Endometrium (tissue), 2 donors: Measurements from ENCODE around the gene DBP.
A peak's percentile ranks its signal among the peaks of the same experiment; 100 is the strongest.
"Not testable (repeated sequence)": the region's sequence is repeated elsewhere in the genome, so short reads cannot be mapped to it uniquely, and the experiment has no call there.

Source experiments
- FAIRE-seq: peaks from 2 replicates; lab custom pipeline; 2012; peaks lifted over from hg19 to GRCh38; lab: Jason Lieb, UNC
- donor health status: control.
- donor health status: control.

Gene DBP

GRCh38 chr19:48665786-48666185, 28.6 kb upstream of the DBP start:
- FAIRE-seq: no peak

DNA sequence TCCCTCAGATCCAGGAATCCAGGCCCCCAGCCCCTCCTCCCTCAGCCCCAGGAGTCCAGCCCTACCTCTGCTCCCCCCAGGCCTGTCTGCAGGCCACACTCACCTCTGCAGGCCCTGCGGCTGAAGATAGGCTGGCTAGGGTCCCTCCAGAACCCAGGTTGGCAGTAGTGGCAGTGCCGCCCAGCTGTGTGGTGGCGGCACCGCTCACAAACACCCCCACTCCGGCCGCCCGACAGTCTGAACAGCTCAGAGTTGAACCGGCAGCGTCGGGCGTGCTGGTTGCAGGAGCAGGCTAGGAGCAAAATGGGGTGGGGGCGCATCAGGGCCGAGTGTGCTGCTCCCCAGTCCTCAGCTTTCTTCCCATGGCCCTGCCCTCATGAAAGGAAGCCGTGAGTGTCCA, 27.3 kb upstream of the DBP start:
- FAIRE-seq: no peak

DNA sequence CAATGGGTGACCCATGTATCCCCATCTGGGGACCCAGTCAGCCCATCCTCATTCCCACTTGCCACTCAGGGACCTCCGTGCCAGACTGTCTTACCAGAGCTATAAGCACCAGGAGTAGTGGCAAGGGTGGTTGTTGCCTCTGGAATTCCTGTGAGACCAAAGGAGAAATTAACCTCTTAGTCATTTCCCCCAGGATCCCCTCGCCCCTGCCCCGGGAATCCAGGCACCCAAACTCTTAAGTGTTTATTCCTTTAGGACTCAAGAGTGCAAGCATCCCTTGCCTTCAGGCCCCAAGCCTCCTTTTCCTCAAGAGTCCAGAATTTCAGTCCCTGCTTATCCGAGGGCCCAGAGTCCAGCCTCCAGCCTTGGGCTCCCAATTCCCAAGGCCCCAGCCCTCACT, 26.5 kb upstream of the DBP start:
- no peak for FAIRE-seq

GRCh38 chr19:48661711-48662090, 24.5 kb upstream of the DBP start:
- FAIRE-seq: no peak

DNA sequence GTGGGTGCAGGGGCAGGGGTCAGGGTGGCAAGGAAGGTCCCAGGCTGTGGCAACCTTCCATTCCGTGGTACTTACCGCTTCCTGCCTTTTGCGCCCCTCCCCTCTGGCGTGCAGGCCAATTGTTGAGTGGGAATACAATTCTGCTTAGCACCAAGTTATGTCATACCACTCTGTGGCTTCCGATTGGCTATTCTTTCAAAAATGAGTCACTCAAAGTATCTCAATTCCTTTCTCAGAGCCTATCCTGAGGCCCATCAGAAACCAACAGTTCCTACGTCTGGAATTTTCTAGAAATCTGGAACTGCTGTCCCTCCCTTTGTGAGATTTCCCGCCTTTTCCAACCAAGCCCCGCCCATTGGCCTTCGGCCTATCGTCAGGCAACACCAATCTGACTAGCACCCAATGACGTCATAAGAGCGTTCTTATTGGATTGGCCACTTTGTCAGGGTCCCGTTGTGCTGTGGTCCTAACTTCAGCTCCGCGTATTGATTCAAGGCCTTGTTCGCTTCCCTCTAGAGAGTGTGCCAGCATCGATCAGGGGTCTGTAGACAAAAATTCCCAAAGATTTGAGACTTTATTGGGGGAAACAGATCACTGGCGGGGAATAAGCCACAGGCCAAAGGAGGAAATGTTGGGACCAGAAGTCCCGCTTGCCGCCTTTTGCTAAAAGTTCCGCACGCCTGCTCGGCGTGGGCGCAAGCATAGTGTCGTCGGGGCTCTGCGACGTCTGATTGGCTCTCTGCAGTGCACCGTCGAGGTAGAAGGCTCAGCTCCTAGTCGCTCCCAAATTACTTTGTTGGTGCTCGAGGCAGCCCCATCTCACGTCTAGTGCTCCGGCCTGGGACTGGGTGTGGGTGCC, 23.9 kb upstream of the DBP start:
- peak; percentile 93 for FAIRE-seq

DNA sequence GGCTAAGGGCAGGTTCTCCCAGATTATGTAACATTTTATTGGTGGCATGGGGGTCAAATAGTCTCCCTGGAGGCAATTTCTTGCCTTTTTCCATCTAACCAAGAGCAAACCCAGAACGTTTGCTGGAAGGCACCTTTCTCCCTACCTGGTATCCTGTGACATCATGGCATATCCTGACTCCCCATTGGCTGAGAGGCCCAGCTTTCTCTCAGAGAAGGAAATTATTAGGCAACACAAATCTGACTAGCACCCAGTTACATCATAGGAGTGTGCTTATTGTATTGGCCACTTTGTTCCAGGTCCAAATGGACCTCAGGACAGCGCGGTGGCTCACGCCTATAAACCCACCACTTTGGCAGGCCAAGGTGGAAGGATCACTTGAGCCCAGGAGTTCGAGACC, 22.6 kb upstream of the DBP start:
- FAIRE-seq: no peak

- no peak for FAIRE-seq
These were observed 21.3 kb upstream of the DBP start for GRCh38 chr19:48658483-48658882.

- not testable (repeated sequence) for FAIRE-seq
These were observed 20.6 kb upstream of the DBP start for GRCh38 chr19:48657828-48658227.

DNA sequence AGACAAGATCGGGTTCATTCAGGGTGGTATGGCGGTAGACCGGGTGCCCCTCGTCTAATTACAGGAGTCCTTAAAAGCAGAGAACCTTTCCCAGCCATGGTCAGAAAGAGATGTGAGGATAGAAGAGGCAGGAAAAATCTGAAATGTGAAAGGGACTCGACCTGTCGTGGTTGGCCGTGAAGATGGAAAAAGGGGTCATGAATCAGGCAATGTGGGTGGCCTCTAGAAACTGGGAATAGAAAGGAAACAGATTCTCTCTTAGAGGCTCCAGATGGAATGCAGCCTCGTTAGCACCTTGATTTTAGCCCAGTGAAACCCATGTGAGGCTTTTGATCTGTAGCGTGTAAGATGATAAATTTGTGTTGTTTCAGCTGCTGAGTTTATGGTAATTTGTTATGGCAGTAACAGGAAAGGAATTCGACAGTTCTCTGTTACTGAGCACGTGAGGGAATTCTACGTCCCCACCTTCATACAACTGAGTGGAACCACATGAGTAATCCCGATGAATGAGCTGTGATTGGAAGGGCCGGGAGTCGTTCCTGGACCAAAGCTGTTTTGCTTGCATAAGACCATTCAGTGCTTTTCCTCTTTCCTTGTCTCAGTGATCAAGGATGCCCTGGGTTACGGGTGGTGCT, 19.8 kb upstream of the DBP start:
- no peak for FAIRE-seq

DNA sequence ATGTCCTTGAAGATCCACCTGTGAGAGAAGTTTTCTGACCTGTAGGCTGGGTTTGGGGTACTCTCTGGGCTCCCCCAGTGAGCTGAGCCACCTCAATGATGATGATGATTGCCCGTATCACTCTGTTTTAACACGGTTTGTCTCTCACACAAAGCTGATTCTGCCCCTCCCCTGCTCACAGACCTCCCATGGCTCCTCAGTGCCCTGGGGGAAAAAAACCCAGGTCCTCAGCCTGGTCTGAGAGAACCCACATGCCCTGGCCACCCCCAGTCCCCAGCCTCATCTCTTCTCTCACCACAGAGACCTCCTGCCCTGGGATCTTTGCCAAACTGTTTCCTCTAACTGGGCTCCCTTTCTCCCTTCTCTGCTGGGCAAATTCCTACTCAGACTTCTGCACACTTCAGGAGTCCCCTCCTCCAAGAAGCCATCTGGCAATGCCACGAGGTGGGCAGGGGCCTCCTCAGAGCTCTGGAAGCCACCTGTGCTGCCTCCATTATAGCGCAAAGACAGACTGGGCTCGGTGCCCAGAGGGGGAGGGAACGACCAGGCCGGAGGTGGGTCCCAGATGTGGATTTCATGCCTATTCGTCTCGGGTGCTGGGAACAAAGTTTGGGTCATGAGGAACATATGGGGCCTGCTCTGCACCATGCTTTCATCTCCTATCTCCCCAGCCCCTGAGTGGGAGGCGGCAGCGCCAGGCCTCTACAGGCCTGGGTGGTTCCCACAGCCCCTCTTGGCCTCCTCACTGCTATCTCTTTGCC, 17.3 kb upstream of the DBP start:
- no peak for FAIRE-seq

- no peak for FAIRE-seq
These were observed 14.5 kb upstream of the DBP start for GRCh38 chr19:48651683-48652048.

- no peak for FAIRE-seq
These were observed 13.9 kb upstream of the DBP start for GRCh38 chr19:48650974-48651682.

- FAIRE-seq: no peak
These were observed 11.0 kb upstream of the DBP start for GRCh38 chr19:48648134-48648533.

GRCh38 chr19:48646722-48647216, 9.6 kb upstream of the DBP start:
- no peak for FAIRE-seq

DNA sequence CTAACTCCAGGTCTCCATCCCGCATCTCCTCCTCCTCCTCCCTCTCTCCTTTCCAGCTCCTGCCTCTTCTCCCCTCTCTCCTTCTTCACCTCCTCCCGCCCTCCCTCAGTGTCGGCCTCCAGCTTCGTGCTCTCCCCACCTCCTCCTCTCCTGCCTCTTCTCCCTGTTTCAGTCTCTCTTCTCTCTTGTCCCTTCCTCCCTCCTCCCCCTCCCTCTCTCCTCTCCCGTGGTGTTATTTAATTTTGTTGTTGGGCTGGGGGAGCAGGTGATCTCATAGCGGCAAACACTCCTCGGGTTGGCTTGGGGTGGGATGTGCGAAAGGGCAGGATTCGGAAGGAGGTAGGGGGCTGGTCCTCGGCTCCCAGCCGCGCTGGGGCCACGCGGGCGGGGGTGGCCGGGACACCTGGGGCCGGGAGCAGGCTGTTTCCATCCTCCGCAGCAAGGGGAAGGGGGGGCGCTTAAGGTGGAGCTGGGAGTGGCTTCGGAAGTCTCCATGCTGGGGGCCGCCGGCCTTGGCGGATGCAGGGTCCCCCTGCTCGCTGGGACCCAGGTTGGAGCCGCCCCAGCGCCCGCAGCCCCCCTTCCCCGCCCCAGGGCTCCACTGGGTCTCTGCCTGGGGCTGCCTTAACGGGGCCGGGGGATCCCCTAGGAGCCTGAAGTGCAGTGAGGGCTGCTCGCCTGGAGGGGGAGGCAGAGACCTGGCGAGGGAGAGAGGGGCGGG, 9.0 kb upstream of the DBP start, which contains the start of gene CA11:
TSS of gene CA11 (minus strand) at position 187 of the 721 bp plus-strand sequence. CDS start 555 bp downstream, outside the sequence.
- FAIRE-seq: no peak

GRCh38 chr19:48645620-48646000, 8.4 kb upstream of the DBP start:
- no peak for FAIRE-seq

- no peak for FAIRE-seq
These were observed 7.8 kb upstream of the DBP start for GRCh38 chr19:48644839-48645619.

- FAIRE-seq: no peak
These were observed 7.2 kb upstream of the DBP start for GRCh38 chr19:48644355-48644754.

DNA sequence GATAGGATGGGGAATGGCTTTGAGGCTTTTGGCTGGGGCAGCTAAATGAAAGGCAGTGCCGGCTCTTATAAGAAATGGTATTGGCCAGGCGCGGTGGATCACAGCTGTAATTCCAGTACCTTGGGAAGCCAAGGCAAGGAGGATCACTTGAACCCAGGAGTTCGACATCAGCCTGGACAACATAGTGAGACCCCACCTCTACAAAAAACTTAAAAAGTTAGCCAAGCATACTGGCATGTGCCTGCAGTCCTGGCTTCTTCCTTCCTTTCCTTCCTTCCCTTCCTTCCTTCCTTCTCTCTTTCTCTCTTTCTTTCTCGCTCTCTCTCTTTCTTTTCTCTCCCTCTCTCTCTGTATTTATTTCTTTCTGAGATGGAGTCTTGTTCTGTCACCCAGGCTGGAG, 5.7 kb upstream of the DBP start:
- FAIRE-seq: no peak

- FAIRE-seq: no peak
These were observed 4.7 kb upstream of the DBP start for GRCh38 chr19:48641850-48642249.
